Measurements from ENCODE around the gene GDF10. TPM values are rescaled to one million over a fixed set of nuclear protein-coding genes. Genes with fewer than 3 reads are reported as not detected.

Gene GDF10
- total RNA-seq, 3 donors from 2014 or later (not counting 1 experiment from before 2014, with no cell fraction given), result not detected

DNA sequence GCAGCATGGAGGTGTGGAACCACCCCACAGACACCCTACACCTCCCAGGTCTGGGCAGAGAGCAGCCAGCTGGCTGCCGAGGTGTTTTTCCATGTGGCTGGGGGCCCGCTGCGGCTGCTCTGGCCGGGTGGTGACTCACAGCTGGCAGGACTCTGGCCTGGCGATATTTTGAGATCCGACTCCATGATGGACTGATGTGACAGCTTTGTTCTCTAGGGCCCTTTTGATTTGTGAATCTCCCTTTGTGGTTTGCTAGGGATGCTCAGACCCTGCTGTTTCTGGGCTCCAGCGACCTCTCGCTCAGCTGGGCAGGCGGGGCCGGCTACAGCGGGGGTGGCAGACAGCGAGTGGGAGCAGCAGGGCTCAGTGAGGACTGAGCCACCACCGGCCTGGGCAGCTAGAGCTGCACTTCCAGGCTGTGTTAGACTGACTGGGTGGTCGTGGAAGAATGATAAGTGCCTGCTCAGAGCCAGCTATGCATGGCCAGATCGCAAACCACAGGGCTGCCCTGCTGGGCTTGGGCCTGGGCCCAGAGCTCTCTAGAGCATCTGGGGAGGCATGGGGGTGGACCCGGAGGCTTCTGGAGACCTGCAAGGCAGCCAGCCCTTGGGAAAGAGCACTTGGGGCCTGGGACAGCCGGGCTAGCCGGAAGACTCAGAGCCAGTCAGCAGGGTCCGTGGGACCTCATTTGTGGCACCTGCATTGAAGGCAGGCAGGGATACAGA is 46.2 kb upstream of the GDF10 start:
- WGBS (ENCODE audit: insufficient coverage), result 92% methylated on average over 19 of the region's 19 CpGs
- no peaks in the 10 kb centered on the region for H3K27me3 Mint-ChIP-seq (ENCODE audit: low read depth in 2 of 2)
- H3K4me1 Mint-ChIP-seq, result peaks cover 12 to 18% of the 10 kb centered on the region in 2 donors
- no peaks in the 10 kb centered on the region for H3K9me3 Mint-ChIP-seq
- no peaks in the 10 kb centered on the region for H3K9me3 ChIP-seq (ENCODE audit: control insufficient read depth, insufficient read depth, low read length)
- no peaks in the 10 kb centered on the region for H3K36me3 Mint-ChIP-seq
- intact Hi-C loops (cut with micrococcal nuclease), result no loop called here
- H3K4me3 ChIP-seq (ENCODE audit: low read length), result no peak overlapping the region
- H3K4me3 Mint-ChIP-seq, result no peak overlapping the region
- no peak overlapping the region for H3K27ac Mint-ChIP-seq
- no peaks in the 10 kb centered on the region for H3K27me3 ChIP-seq (ENCODE audit: control insufficient read depth, insufficient read depth, low read length)
- no peak overlapping the region for H3K27ac ChIP-seq (ENCODE audit: low read length)
- no peak for DNase-seq
- no peak for ATAC-seq
- peaks cover 22% of the 10 kb centered on the region for H3K4me1 ChIP-seq (ENCODE audit: control insufficient read depth, insufficient read depth, low read length)
- TF ChIP-seq, protein P1, sequence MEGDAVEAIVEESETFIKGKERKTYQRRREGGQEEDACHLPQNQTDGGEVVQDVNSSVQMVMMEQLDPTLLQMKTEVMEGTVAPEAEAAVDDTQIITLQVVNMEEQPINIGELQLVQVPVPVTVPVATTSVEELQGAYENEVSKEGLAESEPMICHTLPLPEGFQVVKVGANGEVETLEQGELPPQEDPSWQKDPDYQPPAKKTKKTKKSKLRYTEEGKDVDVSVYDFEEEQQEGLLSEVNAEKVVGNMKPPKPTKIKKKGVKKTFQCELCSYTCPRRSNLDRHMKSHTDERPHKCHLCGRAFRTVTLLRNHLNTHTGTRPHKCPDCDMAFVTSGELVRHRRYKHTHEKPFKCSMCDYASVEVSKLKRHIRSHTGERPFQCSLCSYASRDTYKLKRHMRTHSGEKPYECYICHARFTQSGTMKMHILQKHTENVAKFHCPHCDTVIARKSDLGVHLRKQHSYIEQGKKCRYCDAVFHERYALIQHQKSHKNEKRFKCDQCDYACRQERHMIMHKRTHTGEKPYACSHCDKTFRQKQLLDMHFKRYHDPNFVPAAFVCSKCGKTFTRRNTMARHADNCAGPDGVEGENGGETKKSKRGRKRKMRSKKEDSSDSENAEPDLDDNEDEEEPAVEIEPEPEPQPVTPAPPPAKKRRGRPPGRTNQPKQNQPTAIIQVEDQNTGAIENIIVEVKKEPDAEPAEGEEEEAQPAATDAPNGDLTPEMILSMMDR (IDR thresholded peaks at IDR 0.05), result no peak
- H3K36me3 ChIP-seq (ENCODE audit: control insufficient read depth, insufficient read depth, low read length), result no peaks in the 10 kb centered on the region

DNA sequence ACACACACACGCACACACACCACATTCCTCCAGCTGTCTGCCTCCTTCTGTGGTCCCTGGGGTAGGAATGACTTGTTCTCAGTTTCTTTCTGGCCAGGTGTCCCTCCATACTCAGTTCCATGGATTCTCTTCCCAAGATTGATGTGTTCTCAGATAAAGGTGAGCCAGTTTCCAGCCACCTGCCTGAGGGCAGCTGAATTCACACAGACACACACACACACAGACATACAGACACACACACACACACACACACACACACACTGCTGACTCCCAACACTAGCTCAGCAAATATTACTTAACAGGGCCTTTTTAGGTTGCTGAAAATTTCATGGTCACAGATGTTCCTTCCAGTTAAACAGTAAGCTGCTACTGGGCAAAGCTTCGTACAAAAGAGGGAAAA is 45.4 kb upstream of the GDF10 start:
- ATAC-seq (no peak), DNase-seq (no peak)
- Histone ChIP-seq H3K27me3 (ENCODE audit: control insufficient read depth, insufficient read depth, low read length) (no peaks in the 10 kb centered on the region), H3K4me1 (ENCODE audit: control insufficient read depth, insufficient read depth, low read length) (peaks cover 22% of the 10 kb centered on the region), H3K36me3 (ENCODE audit: control insufficient read depth, insufficient read depth, low read length) (no peaks in the 10 kb centered on the region), H3K4me3 (ENCODE audit: low read length) (no peak overlapping the region), H3K9me3 (ENCODE audit: control insufficient read depth, insufficient read depth, low read length) (no peaks in the 10 kb centered on the region), H3K27ac (ENCODE audit: low read length) (no peak overlapping the region)
- Mint-ChIP-seq H3K27me3 (ENCODE audit: low read depth in 2 of 2) (no peaks in the 10 kb centered on the region), H3K9me3 (no peaks in the 10 kb centered on the region), H3K4me3 (no peak overlapping the region), H3K36me3 (no peaks in the 10 kb centered on the region), H3K27ac (peak overlapping the region in 1 of 2 donors; percentile 20), H3K4me1 (peaks cover 12 to 18% of the 10 kb centered on the region in 2 donors)
- WGBS (ENCODE audit: insufficient coverage), result 95% methylated on average over 2 of the region's 2 CpGs
- intact Hi-C loops (cut with micrococcal nuclease), result no loop called here
- TF ChIP-seq, protein P1 (IDR thresholded peaks at IDR 0.05), result no peak

DNA sequence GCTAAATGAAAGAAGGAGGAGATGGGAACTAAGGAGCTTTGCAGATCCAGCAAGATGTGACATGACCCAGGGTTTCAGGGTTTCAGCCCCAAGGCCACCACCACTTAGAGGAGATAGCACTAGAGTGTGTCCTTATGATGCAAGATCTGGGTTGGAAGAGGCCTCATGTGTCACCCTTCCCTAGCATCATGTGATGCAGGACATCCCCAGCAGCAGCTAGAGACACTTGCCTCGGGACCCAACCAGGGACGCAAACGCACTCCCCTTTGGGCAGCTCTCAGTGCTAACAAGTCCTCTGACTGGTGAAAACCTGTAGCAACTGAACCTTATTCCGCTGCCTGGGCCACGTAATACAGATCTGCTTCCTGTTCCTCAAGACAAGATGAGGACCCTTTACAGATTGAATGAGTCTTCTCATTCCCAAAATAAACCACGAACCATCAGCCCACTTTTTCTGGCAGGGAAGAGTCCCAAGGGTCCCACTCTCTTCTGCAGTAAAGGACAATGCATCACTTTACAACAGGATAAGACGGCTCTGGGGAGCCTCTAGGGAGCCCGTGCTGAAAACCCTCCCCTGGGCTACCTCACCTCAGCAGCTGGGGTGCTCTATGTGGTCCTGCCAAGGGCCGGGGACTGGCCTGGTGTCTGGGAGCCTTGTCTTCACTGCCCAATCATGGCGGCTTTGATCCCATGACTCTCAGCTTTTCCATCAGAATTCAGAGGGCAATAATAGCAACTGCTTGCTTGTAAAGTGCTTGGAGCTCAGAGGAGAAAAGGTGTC is 44.8 kb upstream of the GDF10 start:
- Mint-ChIP-seq H3K4me3 (no peak overlapping the region), H3K27me3 (ENCODE audit: low read depth in 2 of 2) (no peaks in the 10 kb centered on the region), H3K4me1 (peaks cover 12 to 18% of the 10 kb centered on the region in 2 donors), H3K27ac (peak overlapping the region; percentile 20 to 46), H3K9me3 (no peaks in the 10 kb centered on the region), H3K36me3 (no peaks in the 10 kb centered on the region)
- Histone ChIP-seq H3K36me3 (ENCODE audit: control insufficient read depth, insufficient read depth, low read length) (no peaks in the 10 kb centered on the region), H3K9me3 (ENCODE audit: control insufficient read depth, insufficient read depth, low read length) (no peaks in the 10 kb centered on the region), H3K27me3 (ENCODE audit: control insufficient read depth, insufficient read depth, low read length) (no peaks in the 10 kb centered on the region), H3K4me1 (ENCODE audit: control insufficient read depth, insufficient read depth, low read length) (peaks cover 22% of the 10 kb centered on the region), H3K4me3 (ENCODE audit: low read length) (no peak overlapping the region), H3K27ac (ENCODE audit: low read length) (no peak overlapping the region)
- peak in 2 of 3 donors; percentile 22 to 50 for ATAC-seq
- TF ChIP-seq, protein P1 (IDR thresholded peaks at IDR 0.05), result no peak
- intact Hi-C loops (cut with micrococcal nuclease), result no loop called here
- no peak for DNase-seq
- 84% methylated on average over 10 of the region's 10 CpGs for WGBS (ENCODE audit: insufficient coverage)
